DMS53 treated with DMSO at 0.1 percent for 48 hours (cell line): ENCODE results near the gene RAB36.

Experiments
- DNase-seq: peaks from one replicate; lab custom pipeline; 2025; ENCODE audit not compliant: unreplicated experiment; lab: John Stamatoyannopoulos, UW

Gene RAB36

GRCh38 chr22:23157560-23158515, 12.6 kb downstream of the RAB36 start:
- no peak for DNase-seq

- no peak for DNase-seq
Measured at GRCh38 chr22:23158516-23159290, 13.4 kb downstream of the RAB36 start.

GRCh38 chr22:23159291-23159630, 14.0 kb downstream of the RAB36 start:
- no peak for DNase-seq

- DNase-seq: no peak
Measured at GRCh38 chr22:23161029-23161428, 15.8 kb downstream of the RAB36 start.

GRCh38 chr22:23161574-23161973, 16.3 kb downstream of the RAB36 start:
- no peak for DNase-seq

GRCh38 chr22:23163665-23164064, 18.4 kb downstream of the RAB36 start:
- DNase-seq: no peak

GRCh38 chr22:23164091-23164490, 18.8 kb downstream of the RAB36 start:
- DNase-seq: no peak

- DNase-seq: no peak
Measured at GRCh38 chr22:23166042-23166831, 21.0 kb downstream of the RAB36 start.

- no peak for DNase-seq
Measured at GRCh38 chr22:23166841-23167616, 21.8 kb downstream of the RAB36 start.

- no peak for DNase-seq
Measured at GRCh38 chr22:23168391-23169042, 23.2 kb downstream of the RAB36 start.

GRCh38 chr22:23169043-23169406, 23.7 kb downstream of the RAB36 start:
- no peak for DNase-seq

- DNase-seq: no peak
Measured at GRCh38 chr22:23175817-23176644, 30.8 kb downstream of the RAB36 start.

GRCh38 chr22:23176645-23177027, 31.4 kb downstream of the RAB36 start:
- DNase-seq: no peak

GRCh38 chr22:23177197-23177596, 31.9 kb downstream of the RAB36 start:
- no peak for DNase-seq

- no peak for DNase-seq
Measured at GRCh38 chr22:23178512-23179254, 33.4 kb downstream of the RAB36 start.

- DNase-seq: peak; percentile 33
Measured at GRCh38 chr22:23179381-23180299, 34.4 kb downstream of the RAB36 start.

GRCh38 chr22:23180301-23180892, 35.1 kb downstream of the RAB36 start, which contains the start of gene BCR:
Gene BCR (plus strand): TSS chr22:23180509. CDS start chr22:23180961, 452 bp downstream.
- DNase-seq: no peak
